ENCODE results near the gene ISYNA1.
"Not testable (repeated sequence)": the region's sequence is repeated elsewhere in the genome, so short reads cannot be mapped to it uniquely, and the experiment has no call there.

Gene ISYNA1

GRCh38 chr19:18423258-18424020, 14.5 kb downstream of the ISYNA1 start:
- no peak overlapping the region for H3K27ac ChIP-seq
- DNase-seq (ENCODE audit: low read depth, low spot score), result no peak

- no peak for DNase-seq (ENCODE audit: low read depth, low spot score)
- H3K27ac ChIP-seq, result no peak overlapping the region
Measured at GRCh38 chr19:18422530-18423191, 15.3 kb downstream of the ISYNA1 start.

GRCh38 chr19:18421371-18421959, 16.5 kb downstream of the ISYNA1 start:
- DNase-seq (ENCODE audit: low read depth, low spot score), result no peak
- H3K27ac ChIP-seq, result no peak overlapping the region

- no peak for DNase-seq (ENCODE audit: low read depth, low spot score)
- no peak overlapping the region for H3K27ac ChIP-seq
Measured at GRCh38 chr19:18420930-18421329, 17.0 kb downstream of the ISYNA1 start.

- no peak for DNase-seq (ENCODE audit: low read depth, low spot score)
- H3K27ac ChIP-seq, result peak overlapping the region; percentile 28
Measured at GRCh38 chr19:18419699-18420460, 18.1 kb downstream of the ISYNA1 start.

GRCh38 chr19:18419195-18419698, 18.7 kb downstream of the ISYNA1 start, which contains the start of gene SSBP4:
TSS of gene SSBP4 (plus strand) at chr19:18419398. CDS start at chr19:18419649, 251 bp downstream.
- peak within 1 kb of the TSS; percentile 28 for H3K27ac ChIP-seq
- DNase-seq (ENCODE audit: low read depth, low spot score), result no peak

- no peak for DNase-seq (ENCODE audit: low read depth, low spot score)
Measured at GRCh38 chr19:18418483-18419194, 19.3 kb downstream of the ISYNA1 start.

GRCh38 chr19:18418029-18418482, 19.9 kb downstream of the ISYNA1 start:
- peak overlapping the region; percentile 40 for H3K27ac ChIP-seq
- no peak for DNase-seq (ENCODE audit: low read depth, low spot score)

More at GRCh38 chr19:18418483-18419194, 19.3 kb downstream of the ISYNA1 start:
- peak overlapping the region; percentile 28 for H3K27ac ChIP-seq

GRCh38 chr19:18417250-18418028, 20.5 kb downstream of the ISYNA1 start:
- H3K27ac ChIP-seq, result peak overlapping the region; percentile 40
- no peak for DNase-seq (ENCODE audit: low read depth, low spot score)

- H3K27ac ChIP-seq, result peak overlapping the region; percentile 40
- no peak for DNase-seq (ENCODE audit: low read depth, low spot score)
Measured at GRCh38 chr19:18416778-18417249, 21.1 kb downstream of the ISYNA1 start.

- DNase-seq (ENCODE audit: low read depth, low spot score), result no peak
- H3K27ac ChIP-seq, result no peak overlapping the region
Measured at GRCh38 chr19:18415178-18415867, 22.6 kb downstream of the ISYNA1 start.

GRCh38 chr19:18414504-18415177, 23.3 kb downstream of the ISYNA1 start:
- no peak for DNase-seq (ENCODE audit: low read depth, low spot score)
- no peak overlapping the region for H3K27ac ChIP-seq

- no peak overlapping the region for H3K27ac ChIP-seq
- no peak for DNase-seq (ENCODE audit: low read depth, low spot score)
Measured at GRCh38 chr19:18412610-18413239, 25.2 kb downstream of the ISYNA1 start.

GRCh38 chr19:18408053-18408476, 29.9 kb downstream of the ISYNA1 start:
- DNase-seq (ENCODE audit: low read depth, low spot score), result no peak
- H3K27ac ChIP-seq, result no peak overlapping the region

GRCh38 chr19:18406749-18407148, 31.2 kb downstream of the ISYNA1 start:
- no peak overlapping the region for H3K27ac ChIP-seq
- no peak for DNase-seq (ENCODE audit: low read depth, low spot score)

- not testable (repeated sequence) for H3K27ac ChIP-seq; DNase-seq (ENCODE audit: low read depth, low spot score)
Measured at GRCh38 chr19:18405754-18406153, 32.2 kb downstream of the ISYNA1 start.

All from epithelial cell of prostate (primary cell).